Renal cortex interstitium (tissue), 11 donors: ENCODE measurements around the gene MAD1L1. TPM values are rescaled to one million over a fixed set of nuclear protein-coding genes. Genes with fewer than 3 reads are reported as not detected.

Experiments used
- DNase-seq, 11 donors: peaks; one replicate each; pipeline ENCODE4 v3.0.0-alpha.2; 2013; ENCODE audit warnings: low read depth in 9 of 11, low spot score in 4 of 11; ENCODE audit errors: extremely low read depth in 1 of 11
- polyA plus RNA-seq, 3 donors: library from polyadenylated mRNA; unstranded; fragments of 120-200 nt; gene quantifications; one replicate each; pipeline ENCODE4 v1.2.1, GENCODE V29; 2013; ENCODE audit not compliant: insufficient read length in 3 of 3

MAD1L1 gene
- polyA plus RNA-seq, 3 donors: 22.6 to 28.2 (median 26.3) TPM

GRCh38 chr7:1906988-1907745 is 325.6 kb downstream of the MAD1L1 start:
- no peak for DNase-seq

GRCh38 chr7:1906087-1906830 is 326.5 kb downstream of the MAD1L1 start:
- no peak for DNase-seq

GRCh38 chr7:1902231-1902855 is 330.4 kb downstream of the MAD1L1 start:
- DNase-seq: no peak

- DNase-seq: no peak
Measured at GRCh38 chr7:1901431-1902210, 331.1 kb downstream of the MAD1L1 start.

- DNase-seq: no peak
Measured at GRCh38 chr7:1900847-1901246, 331.9 kb downstream of the MAD1L1 start.

GRCh38 chr7:1899951-1900762 is 332.6 kb downstream of the MAD1L1 start:
- no peak for DNase-seq

GRCh38 chr7:1899196-1899595 is 333.5 kb downstream of the MAD1L1 start:
- no peak for DNase-seq

- DNase-seq: no peak
Measured at GRCh38 chr7:1898628-1899185, 334.0 kb downstream of the MAD1L1 start.

GRCh38 chr7:1897861-1898627 is 334.7 kb downstream of the MAD1L1 start:
- no peak for DNase-seq

- no peak for DNase-seq
Measured at GRCh38 chr7:1897076-1897860, 335.5 kb downstream of the MAD1L1 start.

GRCh38 chr7:1895664-1896515 is 336.9 kb downstream of the MAD1L1 start:
- no peak for DNase-seq

GRCh38 chr7:1894906-1895663 is 337.7 kb downstream of the MAD1L1 start:
- no peak for DNase-seq

GRCh38 chr7:1894313-1894900 is 338.3 kb downstream of the MAD1L1 start:
- no peak for DNase-seq

GRCh38 chr7:1893451-1893850 is 339.3 kb downstream of the MAD1L1 start:
- no peak for DNase-seq

- no peak for DNase-seq
Measured at GRCh38 chr7:1893036-1893435, 339.7 kb downstream of the MAD1L1 start.
